IPS-18a (cell line): Measurements from ENCODE around the gene NDUFS1.
"Not testable (repeated sequence)": the region's sequence is repeated elsewhere in the genome, so short reads cannot be mapped to it uniquely, and the experiment has no call there.

ENCODE experiments used
- H3K27ac ChIP-seq: one replicate; pipeline ENCODE4 v1.5.1; 2013; ENCODE audit warnings: low read length
- H3K27me3 ChIP-seq: one replicate; pipeline ENCODE4 v1.6.1; 2013; ENCODE audit warnings: mild to moderate bottlenecking, low read length; ENCODE audit not compliant: control insufficient read depth, insufficient read depth
- H3K36me3 ChIP-seq: one replicate; pipeline ENCODE4 v1.6.1; 2013; ENCODE audit warnings: low read depth, low read length; ENCODE audit not compliant: control insufficient read depth
- H3K4me1 ChIP-seq: one replicate; pipeline ENCODE4 v1.6.1; 2013; ENCODE audit warnings: low read depth, low read length; ENCODE audit not compliant: control insufficient read depth
- H3K4me3 ChIP-seq: one replicate; pipeline ENCODE4 v1.5.1; 2013; ENCODE audit warnings: low read length
- H3K9ac ChIP-seq: one replicate; pipeline ENCODE4 v1.6.1; 2013; ENCODE audit warnings: mild to moderate bottlenecking, low read length, moderate library complexity
- H3K9me3 ChIP-seq: one replicate; pipeline ENCODE4 v1.6.1; 2013; ENCODE audit warnings: low read depth, low read length; ENCODE audit not compliant: control insufficient read depth

NDUFS1 gene

GRCh38 chr2:206160125-206160806 is 1.0 kb upstream of the NDUFS1 start:
- peaks cover 6% of the 10 kb centered on the region for H3K4me1 ChIP-seq
- H3K27me3 ChIP-seq = no peaks in the 10 kb centered on the region
- peak overlapping the region; percentile 92 for H3K27ac ChIP-seq
- peaks cover 41% of the 10 kb centered on the region for H3K36me3 ChIP-seq
- H3K9ac ChIP-seq = peak overlapping the region; percentile 98
- H3K4me3 ChIP-seq = peak overlapping the region; percentile 91
- no peaks in the 10 kb centered on the region for H3K9me3 ChIP-seq

- Histone ChIP-seq H3K27me3 (no peaks in the 10 kb centered on the region), H3K27ac (peak overlapping the region; percentile 26), H3K9ac (peak overlapping the region; percentile 98), H3K4me1 (peaks cover 6% of the 10 kb centered on the region), H3K4me3 (peak overlapping the region; percentile 91), H3K36me3 (peaks cover 35% of the 10 kb centered on the region), H3K9me3 (no peaks in the 10 kb centered on the region)
These were observed 490 bp downstream of the NDUFS1 start for GRCh38 chr2:206158563-206159345.

- not testable (repeated sequence) for H3K27me3 ChIP-seq, H3K9me3 ChIP-seq, H3K4me1 ChIP-seq, H3K27ac ChIP-seq, H3K9ac ChIP-seq
- H3K4me3 ChIP-seq = peak overlapping the region; percentile 91
- H3K36me3 ChIP-seq = peaks cover 18% of the 10 kb centered on the region
These were observed 2.2 kb downstream of the NDUFS1 start for GRCh38 chr2:206157014-206157413.

GRCh38 chr2:206154197-206154596 is 5.0 kb downstream of the NDUFS1 start:
- no peaks in the 10 kb centered on the region for H3K27me3 ChIP-seq
- H3K27ac ChIP-seq = no peak overlapping the region
- H3K36me3 ChIP-seq = peaks cover 25% of the 10 kb centered on the region
- no peaks in the 10 kb centered on the region for H3K9me3 ChIP-seq
- H3K4me1 ChIP-seq = no peaks in the 10 kb centered on the region
- no peak overlapping the region for H3K9ac ChIP-seq
- no peak overlapping the region for H3K4me3 ChIP-seq

- H3K36me3 ChIP-seq = peaks cover 58% of the 10 kb centered on the region
These were observed 8.6 kb downstream of the NDUFS1 start for GRCh38 chr2:206150631-206151030.

GRCh38 chr2:206150168-206150567 is 9.1 kb downstream of the NDUFS1 start:
- H3K36me3 ChIP-seq = peaks cover 62% of the 10 kb centered on the region
- no peaks in the 10 kb centered on the region for H3K4me1 ChIP-seq
- no peak overlapping the region for H3K27ac ChIP-seq

More at GRCh38 chr2:206150631-206151030, 8.6 kb downstream of the NDUFS1 start:
- Histone ChIP-seq H3K4me1 (no peaks in the 10 kb centered on the region), H3K9me3 (no peaks in the 10 kb centered on the region), H3K4me3 (no peak overlapping the region), H3K27ac (no peak overlapping the region), H3K27me3 (no peaks in the 10 kb centered on the region), H3K9ac (no peak overlapping the region)

GRCh38 chr2:206149330-206149729 is 9.9 kb downstream of the NDUFS1 start:
- Histone ChIP-seq H3K4me3 (no peak overlapping the region), H3K4me1 (no peaks in the 10 kb centered on the region), H3K27ac (no peak overlapping the region), H3K9me3 (no peaks in the 10 kb centered on the region), H3K9ac (no peak overlapping the region), H3K36me3 (peaks cover 71% of the 10 kb centered on the region), H3K27me3 (no peaks in the 10 kb centered on the region)

More at GRCh38 chr2:206150168-206150567, 9.1 kb downstream of the NDUFS1 start:
- H3K27me3 ChIP-seq = no peaks in the 10 kb centered on the region
- no peak overlapping the region for H3K4me3 ChIP-seq
- H3K9me3 ChIP-seq = no peaks in the 10 kb centered on the region
- H3K9ac ChIP-seq = no peak overlapping the region

GRCh38 chr2:206145665-206146064 is 13.6 kb downstream of the NDUFS1 start:
- no peaks in the 10 kb centered on the region for H3K27me3 ChIP-seq
- peaks cover 83% of the 10 kb centered on the region for H3K36me3 ChIP-seq
- no peaks in the 10 kb centered on the region for H3K9me3 ChIP-seq
- H3K27ac ChIP-seq = no peak overlapping the region
- H3K4me1 ChIP-seq = no peaks in the 10 kb centered on the region
- H3K4me3 ChIP-seq = no peak overlapping the region
- no peak overlapping the region for H3K9ac ChIP-seq

- Histone ChIP-seq H3K4me3 (no peak overlapping the region), H3K9ac (no peak overlapping the region), H3K27ac (no peak overlapping the region), H3K9me3 (no peaks in the 10 kb centered on the region), H3K27me3 (no peaks in the 10 kb centered on the region), H3K36me3 (peaks cover 83% of the 10 kb centered on the region), H3K4me1 (no peaks in the 10 kb centered on the region)
These were observed 14.9 kb downstream of the NDUFS1 start for GRCh38 chr2:206144383-206144782.

- Histone ChIP-seq H3K4me3 (no peak overlapping the region), H3K9ac (no peak overlapping the region), H3K36me3 (peaks cover 81% of the 10 kb centered on the region), H3K27me3 (no peaks in the 10 kb centered on the region), H3K9me3 (no peaks in the 10 kb centered on the region), H3K4me1 (no peaks in the 10 kb centered on the region), H3K27ac (no peak overlapping the region)
These were observed 15.8 kb downstream of the NDUFS1 start for GRCh38 chr2:206143451-206143850.

- no peak overlapping the region for H3K4me3 ChIP-seq
- peaks cover 67% of the 10 kb centered on the region for H3K36me3 ChIP-seq
- H3K27ac ChIP-seq = no peak overlapping the region
- no peaks in the 10 kb centered on the region for H3K27me3 ChIP-seq
- no peaks in the 10 kb centered on the region for H3K4me1 ChIP-seq
- no peaks in the 10 kb centered on the region for H3K9me3 ChIP-seq
- no peak overlapping the region for H3K9ac ChIP-seq
These were observed 31.6 kb downstream of the NDUFS1 start for GRCh38 chr2:206127656-206128055.
